Esophagus muscularis mucosa (tissue), 3 donors: Measurements from ENCODE around the gene ARL15.

Experiments
- CTCF ChIP-seq, 3 experiments: fragments of 200-600 bp in 2 of 3; fragments of 450-650 bp in 1 of 3; sonication (generic) in 2 of 3; IDR thresholded peaks; one replicate each; pipeline ENCODE4 v1.5.1; 2017 to 2019; ENCODE audit warnings: antibody characterized with exemption in 3 of 3, mild to moderate bottlenecking in 2 of 3, moderate library complexity in 1 of 3
- POLR2A ChIP-seq: fragments of 450-650 bp; IDR thresholded peaks from one replicate; pipeline ENCODE4 v1.6.1; 2017; ENCODE audit warnings: antibody characterized with exemption, moderate library complexity, mild to moderate bottlenecking, low read depth

GRCh38 chr5:54301220-54301619, 9.2 kb downstream of the ARL15 start:
- TF ChIP-seq CTCF (IDR thresholded peaks at IDR 0.05) (no peak), POLR2A (no peak)
